ENCODE data around the gene SFT2D3.

SFT2D3 gene

GRCh38 chr2:127664895-127665225, 36.4 kb upstream of the SFT2D3 start:
- no peak for DNase-seq

- no peak for DNase-seq
Observed at GRCh38 chr2:127665267-127665893, 35.9 kb upstream of the SFT2D3 start.

- DNase-seq, result no peak
Observed at GRCh38 chr2:127669056-127669455, 32.2 kb upstream of the SFT2D3 start.

GRCh38 chr2:127670055-127670956, 31.0 kb upstream of the SFT2D3 start:
- DNase-seq, result no peak

- no peak for DNase-seq
Observed at GRCh38 chr2:127670957-127671290, 30.4 kb upstream of the SFT2D3 start.

GRCh38 chr2:127671557-127672302, 29.6 kb upstream of the SFT2D3 start:
- no peak for DNase-seq

GRCh38 chr2:127672341-127673224, 28.7 kb upstream of the SFT2D3 start:
- no peak for DNase-seq

- no peak for DNase-seq
Observed at GRCh38 chr2:127673291-127674069, 27.8 kb upstream of the SFT2D3 start.

- no peak for DNase-seq
Observed at GRCh38 chr2:127674241-127675209, 26.8 kb upstream of the SFT2D3 start.

- DNase-seq, result no peak
Observed at GRCh38 chr2:127675331-127676261, 25.7 kb upstream of the SFT2D3 start, which contains the start of gene LIMS2. Gene LIMS2 (minus strand): TSS chr2:127675530. CDS start chr2:127675024, 506 bp downstream.

GRCh38 chr2:127676906-127677305, 24.4 kb upstream of the SFT2D3 start:
- DNase-seq, result no peak

GRCh38 chr2:127678531-127678930, 22.8 kb upstream of the SFT2D3 start:
- no peak for DNase-seq

GRCh38 chr2:127678991-127679390, 22.3 kb upstream of the SFT2D3 start:
- DNase-seq, result no peak

- no peak for DNase-seq
Observed at GRCh38 chr2:127679680-127680361, 21.5 kb upstream of the SFT2D3 start.

GRCh38 chr2:127680706-127681287, 20.5 kb upstream of the SFT2D3 start:
- DNase-seq, result no peak

GRCh38 chr2:127681288-127681804, 20.0 kb upstream of the SFT2D3 start:
- no peak for DNase-seq

- DNase-seq, result no peak
Observed at GRCh38 chr2:127681976-127682857, 19.1 kb upstream of the SFT2D3 start.
